ENCODE measurements around the gene PRKAR2B. TPM values are rescaled to one million over a fixed set of nuclear protein-coding genes. Genes with fewer than 3 reads are reported as not detected.

The PRKAR2B gene
- polyA plus RNA-seq, 1 donor from 2014 or later: 297 TPM

GRCh38 chr7:107001490-107001889, 43.0 kb upstream of the PRKAR2B start:
- Histone ChIP-seq H3K27me3 (ENCODE audit: insufficient read depth, low read depth, low read length) (no peaks in the 10 kb centered on the region), H3F3A (ENCODE audit: insufficient read depth, low read length, poor library complexity, severe bottlenecking) (no peaks in the 10 kb centered on the region), H3K4me3 (ENCODE audit: low read length) (no peak overlapping the region), H4K20me1 (ENCODE audit: insufficient read depth) (no peaks in the 10 kb centered on the region), H2AFZ (ENCODE audit: low read depth, low read length) (no peak overlapping the region), H3K79me2 (replicated peaks; ENCODE audit: insufficient read depth, low read length) (no peaks in the 10 kb centered on the region), H3K36me3 (ENCODE audit: insufficient read depth, low read length) (no peaks in the 10 kb centered on the region), H3K27ac (ENCODE audit: low read length) (no peak overlapping the region), H3K9ac (ENCODE audit: low read length) (no peak overlapping the region), H3K9me2 (ENCODE audit: insufficient read depth, low read length) (no peaks in the 10 kb centered on the region), H3K4me2 (ENCODE audit: low read length) (no peak overlapping the region), H3K9me3 (ENCODE audit: low read length) (no peaks in the 10 kb centered on the region)
- no peak for TF ChIP-seq POLR2AphosphoS5 (IDR thresholded peaks at IDR 0.05)
- TF ChIP-seq RAD21 (conservative IDR thresholded peaks at IDR 0.05): no peak

- no peak overlapping the region for H3K27ac ChIP-seq (ENCODE audit: low read length)
- H3K9me2 ChIP-seq (ENCODE audit: insufficient read depth, low read length): no peaks in the 10 kb centered on the region
- H3K9ac ChIP-seq (ENCODE audit: low read length): no peak overlapping the region
- no peaks in the 10 kb centered on the region for H3K36me3 ChIP-seq (ENCODE audit: insufficient read depth, low read length)
- H3K4me2 ChIP-seq (ENCODE audit: low read length): no peak overlapping the region
- no peaks in the 10 kb centered on the region for H3K79me2 ChIP-seq (replicated peaks; ENCODE audit: insufficient read depth, low read length)
- H3K9me3 ChIP-seq (ENCODE audit: low read length): no peaks in the 10 kb centered on the region
- H4K20me1 ChIP-seq (ENCODE audit: insufficient read depth): no peaks in the 10 kb centered on the region
- no peaks in the 10 kb centered on the region for H3K27me3 ChIP-seq (ENCODE audit: insufficient read depth, low read depth, low read length)
- H3F3A ChIP-seq (ENCODE audit: insufficient read depth, low read length, poor library complexity, severe bottlenecking): no peaks in the 10 kb centered on the region
- no peak overlapping the region for H2AFZ ChIP-seq (ENCODE audit: low read depth, low read length)
- TF ChIP-seq POLR2AphosphoS5 (IDR thresholded peaks at IDR 0.05) (no peak), TAF1 (IDR thresholded peaks at IDR 0.05; ENCODE audit: low read depth) (no peak)
- no peak overlapping the region for H3K4me3 ChIP-seq (ENCODE audit: low read length)
Observed at GRCh38 chr7:107002126-107002525, 42.4 kb upstream of the PRKAR2B start.

GRCh38 chr7:107002529-107002998, 41.9 kb upstream of the PRKAR2B start:
- Histone ChIP-seq H4K20me1 (ENCODE audit: insufficient read depth) (no peaks in the 10 kb centered on the region), H3K9ac (ENCODE audit: low read length) (no peak overlapping the region), H3K79me2 (replicated peaks; ENCODE audit: insufficient read depth, low read length) (no peaks in the 10 kb centered on the region), H3K27ac (ENCODE audit: low read length) (no peak overlapping the region), H3K9me2 (ENCODE audit: insufficient read depth, low read length) (no peaks in the 10 kb centered on the region), H3K4me3 (ENCODE audit: low read length) (no peak overlapping the region), H3F3A (ENCODE audit: insufficient read depth, low read length, poor library complexity, severe bottlenecking) (no peaks in the 10 kb centered on the region), H2AFZ (ENCODE audit: low read depth, low read length) (no peak overlapping the region), H3K4me2 (ENCODE audit: low read length) (no peak overlapping the region), H3K36me3 (ENCODE audit: insufficient read depth, low read length) (no peaks in the 10 kb centered on the region), H3K27me3 (ENCODE audit: insufficient read depth, low read depth, low read length) (no peaks in the 10 kb centered on the region), H3K9me3 (ENCODE audit: low read length) (no peaks in the 10 kb centered on the region)
- TF ChIP-seq REST (IDR thresholded peaks at IDR 0.05; ENCODE audit: borderline replicate concordance) (no peak), RAD21 (conservative IDR thresholded peaks at IDR 0.05) (no peak), EP300 (conservative IDR thresholded peaks at IDR 0.05; ENCODE audit: poor library complexity, severe bottlenecking) (no peak), TAF1 (IDR thresholded peaks at IDR 0.05; ENCODE audit: low read depth) (no peak), POLR2AphosphoS5 (IDR thresholded peaks at IDR 0.05) (no peak), SMC3 (conservative IDR thresholded peaks at IDR 0.05; ENCODE audit: poor library complexity) (no peak), MXI1 (conservative IDR thresholded peaks at IDR 0.05; ENCODE audit: poor library complexity, severe bottlenecking) (no peak), CTCF (IDR thresholded peaks at IDR 0.05; ENCODE audit: poor library complexity, severe bottlenecking) (no peak), EZH2 (IDR thresholded peaks at IDR 0.05; ENCODE audit: borderline replicate concordance, insufficient read depth, low read length, poor library complexity, severe bottlenecking) (no peak)
